Gastroesophageal sphincter (tissue), 3 donors: ENCODE measurements around the gene P2RY2.

ENCODE experiments used
- EP300 ChIP-seq: sonication (generic); formaldehyde crosslinking; IDR thresholded peaks from one replicate; pipeline ENCODE4 v1.6.1; 2017; ENCODE audit warnings: antibody characterized with exemption, mild to moderate bottlenecking
- TF ChIP-seq, protein P1 (sequence below), 4 experiments: fragments of 200-600 bp in 2 of 4; fragments of 450-650 bp in 2 of 4; sonication (generic) in 1 of 4; IDR thresholded peaks; one replicate each; pipeline ENCODE4 v1.5.1; 2017 to 2019; ENCODE audit warnings: antibody characterized with exemption in 4 of 4, mild to moderate bottlenecking in 2 of 4, moderate library complexity in 2 of 4

DNA sequence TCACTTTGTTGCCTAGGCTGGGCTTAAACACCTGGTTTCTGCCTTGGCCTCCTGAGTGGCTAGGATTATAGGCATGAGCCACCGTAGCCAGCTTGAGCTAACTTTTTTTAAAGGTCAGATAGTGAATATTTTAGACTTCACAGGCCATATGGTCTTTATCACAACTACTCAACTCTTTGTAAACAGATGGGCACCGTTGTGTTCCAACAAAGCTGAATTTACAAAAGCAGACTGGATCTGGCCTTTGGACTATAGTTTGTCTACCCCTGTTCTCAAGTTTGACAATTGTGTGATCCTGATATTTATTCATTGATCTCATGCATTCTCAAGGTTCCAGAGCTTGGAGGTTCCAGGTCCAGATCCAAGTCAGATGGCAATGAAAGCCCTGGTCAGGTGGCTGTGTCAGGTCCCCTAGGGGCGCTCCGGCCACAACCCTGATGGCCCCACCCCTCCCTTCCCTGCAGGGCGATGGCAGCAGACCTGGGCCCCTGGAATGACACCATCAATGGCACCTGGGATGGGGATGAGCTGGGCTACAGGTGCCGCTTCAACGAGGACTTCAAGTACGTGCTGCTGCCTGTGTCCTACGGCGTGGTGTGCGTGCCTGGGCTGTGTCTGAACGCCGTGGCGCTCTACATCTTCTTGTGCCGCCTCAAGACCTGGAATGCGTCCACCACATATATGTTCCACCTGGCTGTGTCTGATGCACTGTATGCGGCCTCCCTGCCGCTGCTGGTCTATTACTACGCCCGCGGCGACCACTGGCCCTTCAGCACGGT is 15.8 kb downstream of the P2RY2 start:
- no peak for TF ChIP-seq EP300
- TF ChIP-seq, protein P1, sequence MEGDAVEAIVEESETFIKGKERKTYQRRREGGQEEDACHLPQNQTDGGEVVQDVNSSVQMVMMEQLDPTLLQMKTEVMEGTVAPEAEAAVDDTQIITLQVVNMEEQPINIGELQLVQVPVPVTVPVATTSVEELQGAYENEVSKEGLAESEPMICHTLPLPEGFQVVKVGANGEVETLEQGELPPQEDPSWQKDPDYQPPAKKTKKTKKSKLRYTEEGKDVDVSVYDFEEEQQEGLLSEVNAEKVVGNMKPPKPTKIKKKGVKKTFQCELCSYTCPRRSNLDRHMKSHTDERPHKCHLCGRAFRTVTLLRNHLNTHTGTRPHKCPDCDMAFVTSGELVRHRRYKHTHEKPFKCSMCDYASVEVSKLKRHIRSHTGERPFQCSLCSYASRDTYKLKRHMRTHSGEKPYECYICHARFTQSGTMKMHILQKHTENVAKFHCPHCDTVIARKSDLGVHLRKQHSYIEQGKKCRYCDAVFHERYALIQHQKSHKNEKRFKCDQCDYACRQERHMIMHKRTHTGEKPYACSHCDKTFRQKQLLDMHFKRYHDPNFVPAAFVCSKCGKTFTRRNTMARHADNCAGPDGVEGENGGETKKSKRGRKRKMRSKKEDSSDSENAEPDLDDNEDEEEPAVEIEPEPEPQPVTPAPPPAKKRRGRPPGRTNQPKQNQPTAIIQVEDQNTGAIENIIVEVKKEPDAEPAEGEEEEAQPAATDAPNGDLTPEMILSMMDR (IDR thresholded peaks at IDR 0.05): no peak
